ENCODE results near the gene EIF4H. TPM values are rescaled to one million over a fixed set of nuclear protein-coding genes. Genes with fewer than 3 reads are reported as not detected.
"Not testable (repeated sequence)": the region's sequence is repeated elsewhere in the genome, so short reads cannot be mapped to it uniquely, and the experiment has no call there.

Gene EIF4H
- polyA plus RNA-seq, 2 of the 4 experiments (the other 2 are of a cell fraction): 361 to 364 TPM

GRCh38 chr7:74224511-74224832 lies 50.3 kb downstream of the EIF4H start:
- ATAC-seq: no peak
- Histone ChIP-seq H3K9me3 (no peaks in the 10 kb centered on the region), H3K4me3 (no peak overlapping the region), H3K4me1 (peaks cover 18% of the 10 kb centered on the region), H3K4me2 (no peak overlapping the region), H3K27ac (no peak overlapping the region)
- no peak for FAIRE-seq
- ChIA-PET POLR2A (no interaction called here), CTCF (interaction anchor here (1.5 to 28.4 kb wide), 3 partner anchors 13 to 172 kb away, joined by 4 to 684 read pairs (median 92); no protein-coding TSS in a partner anchor)
- no peak for TF ChIP-seq RCOR1 (IDR thresholded peaks at IDR 0.05; ENCODE audit: low read depth, low read length)
- no peak for TF ChIP-seq TP53 (CRISPR knock-in tag; IDR thresholded peaks at IDR 0.05)
- no peak for TF ChIP-seq KDM5A (IDR thresholded peaks at IDR 0.05)
- TF ChIP-seq TFCP2L1 (CRISPR knock-in tag; IDR thresholded peaks at IDR 0.05): no peak
- TF ChIP-seq ZC3H11A (IDR thresholded peaks at IDR 0.05): no peak
- TF ChIP-seq HDAC2 (IDR thresholded peaks at IDR 0.05): no peak
- no peak for TF ChIP-seq JUNB (IDR thresholded peaks at IDR 0.05)
- TF ChIP-seq ESRRA (IDR thresholded peaks at IDR 0.05; ENCODE audit: borderline replicate concordance, low read length): no peak
- no peak for TF ChIP-seq ELK1 (IDR thresholded peaks at IDR 0.05; ENCODE audit: low read depth, low read length)
- TF ChIP-seq MAZ (IDR thresholded peaks at IDR 0.05; ENCODE audit: borderline replicate concordance, low read depth, low read length): no peak
- TF ChIP-seq HES2 (IDR thresholded peaks at IDR 0.05): no peak
- no peak for TF ChIP-seq HOXB5 (CRISPR knock-in tag; IDR thresholded peaks at IDR 0.05)
- TF ChIP-seq REST (IDR thresholded peaks at IDR 0.05): no peak
- TF ChIP-seq MAFK (IDR thresholded peaks at IDR 0.05; ENCODE audit: partially characterized antibody): no peak
- TF ChIP-seq BCL3 (IDR thresholded peaks at IDR 0.05): no peak
- 94% methylated on average over 12 of the region's 12 CpGs for WGBS (ENCODE audit: missing lambda C conversion rate)
- DNase-seq (ENCODE audit: low read depth in 1 of 2, low spot score in 1 of 2): no peak

GRCh38 chr7:74224907-74225306 lies 50.8 kb downstream of the EIF4H start:
- WGBS (ENCODE audit: missing lambda C conversion rate): 89% methylated on average over 8 of the region's 13 CpGs
- FAIRE-seq; DNase-seq (ENCODE audit: low read depth in 1 of 2, low spot score in 1 of 2); POLR2A ChIA-PET; ATAC-seq; H3K9me3 ChIP-seq; H3K27ac ChIP-seq; H3K4me2 ChIP-seq; H3K4me3 ChIP-seq: not testable (repeated sequence)
- CTCF ChIA-PET: interaction anchor here (10.7 to 28.4 kb wide), 2 partner anchors 20 to 172 kb away, joined by 92 to 684 read pairs; no protein-coding TSS in a partner anchor
- H3K4me1 ChIP-seq: peaks cover 17% of the 10 kb centered on the region

- ChIA-PET CTCF (interaction anchor here (1.1 kb wide), 1 partner anchor 169 kb away, joined by 5 read pairs; no protein-coding TSS in a partner anchor), POLR2A (no interaction called here)
- Histone ChIP-seq H3K4me1 (peaks cover 12% of the 10 kb centered on the region), H3K4me2 (no peak overlapping the region), H3K9me3 (no peaks in the 10 kb centered on the region), H3K4me3 (no peak overlapping the region), H3K27ac (no peak overlapping the region)
- ATAC-seq: no peak
- no peak for FAIRE-seq
- no peak for DNase-seq (ENCODE audit: low read depth in 1 of 2, low spot score in 1 of 2)
- WGBS (ENCODE audit: missing lambda C conversion rate): 91% methylated on average over 12 of the region's 12 CpGs
- TF ChIP-seq USF2 (IDR thresholded peaks at IDR 0.05): no peak
- no peak for TF ChIP-seq REST (IDR thresholded peaks at IDR 0.05)
- no peak for TF ChIP-seq RFX5 (IDR thresholded peaks at IDR 0.05)
- TF ChIP-seq HOXB5 (CRISPR knock-in tag; IDR thresholded peaks at IDR 0.05): no peak
- no peak for TF ChIP-seq KDM5A (IDR thresholded peaks at IDR 0.05)
- no peak for TF ChIP-seq RCOR1 (IDR thresholded peaks at IDR 0.05; ENCODE audit: low read depth, low read length)
- TF ChIP-seq BCL3 (IDR thresholded peaks at IDR 0.05): no peak
- TF ChIP-seq HOXB13 (CRISPR knock-in tag; IDR thresholded peaks at IDR 0.05; ENCODE audit: low read depth): no peak
- TF ChIP-seq HES2 (IDR thresholded peaks at IDR 0.05): no peak
- no peak for TF ChIP-seq PHF8 (IDR thresholded peaks at IDR 0.05; ENCODE audit: borderline replicate concordance, low read depth)
Measured at GRCh38 chr7:74225400-74225799, 51.2 kb downstream of the EIF4H start.
